Sigmoid colon (tissue), 7 donors: ENCODE data around the gene VHLL. TPM values are rescaled to one million over a fixed set of nuclear protein-coding genes. Genes with fewer than 3 reads are reported as not detected.

Source experiments
- DNase-seq: peaks from one replicate; pipeline ENCODE4 v3.0.0-alpha.2; 2019
- H3K27ac ChIP-seq, 4 donors: fragments of 200-600 bp; sonication (generic); one replicate each; pipeline ENCODE4 v1.5.1; 2016 to 2019; ENCODE audit warnings: mild to moderate bottlenecking in 1 of 4
- H3K27me3 ChIP-seq, 3 donors: fragments of 200-600 bp; sonication (generic); one replicate each; pipeline ENCODE4 v1.5.1; 2019; ENCODE audit warnings: mild to moderate bottlenecking in 1 of 3
- H3K36me3 ChIP-seq, 4 donors: fragments of 200-600 bp; sonication (generic); one replicate each; pipeline ENCODE4 v1.5.1; 2016 to 2019
- H3K4me1 ChIP-seq, 4 donors: fragments of 200-600 bp; sonication (generic); one replicate each; pipeline ENCODE4 v1.5.1; 2017 to 2019
- H3K4me3 ChIP-seq, 4 donors: fragments of 200-600 bp; sonication (generic); one replicate each; pipeline ENCODE4 v1.5.1; 2017 to 2019; ENCODE audit warnings: mild to moderate bottlenecking in 2 of 4, moderate library complexity in 1 of 4
- H3K9me3 ChIP-seq, 4 donors: fragments of 200-600 bp in 3 of 4; sonication (generic) in 3 of 4; one replicate each; pipeline versions ENCODE4 v1.5.1 to v1.6.1; 2013 to 2019
- EP300 ChIP-seq, 4 donors: sonication (generic); formaldehyde crosslinking; IDR thresholded peaks; one replicate each; pipeline ENCODE4 v1.6.1; 2017; ENCODE audit warnings: antibody characterized with exemption in 4 of 4
- POLR2A ChIP-seq, 2 donors: fragments of 450-650 bp; IDR thresholded peaks; one replicate each; pipeline ENCODE4 v1.6.1; 2016; ENCODE audit warnings: antibody characterized with exemption in 2 of 2, mild to moderate bottlenecking in 2 of 2, moderate library complexity in 2 of 2
- POLR2AphosphoS5 ChIP-seq, 4 donors: sonication (generic); formaldehyde crosslinking; IDR thresholded peaks; one replicate each; pipeline ENCODE4 v1.6.1; 2017; ENCODE audit warnings: antibody characterized with exemption in 4 of 4
- WGBS, 2 donors: extraction: QIAGEN DNeasy Blood & Tissue Kit; methylation state at CpG; one replicate each; pipeline ENCODE4 v1.1.7; 2013; 5-methylcytosine and 5-hydroxymethylcytosine counted together
- intact Hi-C: fragments of 100-400 bp; cut with DNase I; formaldehyde crosslinking; loops from one replicate; pipeline ENCODE4 v1.15.1; 2023
- polyA plus RNA-seq, 3 donors: library from polyadenylated mRNA; stranded (reverse); fragments of 200-250 nt; gene quantifications; one replicate each; pipeline ENCODE4 v1.2.3, GENCODE V29; 2013
- total RNA-seq, 4 donors: library from RNA; depleted of rRNA; stranded (reverse); fragments of >200 nt; gene quantifications; one replicate each; pipeline ENCODE4 v1.1.0, GENCODE V29; 2016
- TF ChIP-seq, protein P1 (sequence below), 4 experiments: fragments of 450-650 bp in 3 of 4; fragments of 200-600 bp in 1 of 4; IDR thresholded peaks; one replicate each; pipeline ENCODE4 v1.5.1; 2016 to 2019; ENCODE audit warnings: antibody characterized with exemption in 4 of 4, mild to moderate bottlenecking in 3 of 4, moderate library complexity in 2 of 4
- donor health status: healthy with polysubstance abuse.
- donor health status: Bipolar disorder and iron deficiency.
- donor health status: healthy.

The VHLL gene
- total and polyA plus RNA-seq, 7 donors = not detected

DNA sequence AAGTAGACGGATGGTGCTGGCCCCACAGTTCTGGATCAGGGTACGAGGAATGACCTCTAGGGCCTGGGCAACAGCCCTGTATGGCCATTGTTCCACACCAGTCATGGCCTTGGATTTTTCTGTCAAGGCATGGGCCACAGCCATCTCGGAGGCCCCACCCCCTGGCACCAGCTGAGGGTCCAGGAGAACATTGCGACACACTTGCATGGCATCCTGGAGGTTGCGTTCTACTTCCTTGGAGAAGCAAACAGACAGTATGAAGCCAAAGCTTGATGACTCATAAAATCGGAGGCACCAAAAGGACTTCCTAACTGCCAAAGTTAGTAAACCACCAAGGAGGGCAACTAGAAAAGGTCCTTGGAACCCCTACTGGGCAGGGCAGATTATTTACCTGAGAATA, 11.9 kb upstream of the VHLL start:
- H3K27ac ChIP-seq = no peak overlapping the region
- peaks cover 42 to 98% (median 73%) of the 10 kb centered on the region in 4 donors for H3K36me3 ChIP-seq
- intact Hi-C loops = no loop called here
- no peak overlapping the region for H3K4me3 ChIP-seq
- TF ChIP-seq, protein P1, sequence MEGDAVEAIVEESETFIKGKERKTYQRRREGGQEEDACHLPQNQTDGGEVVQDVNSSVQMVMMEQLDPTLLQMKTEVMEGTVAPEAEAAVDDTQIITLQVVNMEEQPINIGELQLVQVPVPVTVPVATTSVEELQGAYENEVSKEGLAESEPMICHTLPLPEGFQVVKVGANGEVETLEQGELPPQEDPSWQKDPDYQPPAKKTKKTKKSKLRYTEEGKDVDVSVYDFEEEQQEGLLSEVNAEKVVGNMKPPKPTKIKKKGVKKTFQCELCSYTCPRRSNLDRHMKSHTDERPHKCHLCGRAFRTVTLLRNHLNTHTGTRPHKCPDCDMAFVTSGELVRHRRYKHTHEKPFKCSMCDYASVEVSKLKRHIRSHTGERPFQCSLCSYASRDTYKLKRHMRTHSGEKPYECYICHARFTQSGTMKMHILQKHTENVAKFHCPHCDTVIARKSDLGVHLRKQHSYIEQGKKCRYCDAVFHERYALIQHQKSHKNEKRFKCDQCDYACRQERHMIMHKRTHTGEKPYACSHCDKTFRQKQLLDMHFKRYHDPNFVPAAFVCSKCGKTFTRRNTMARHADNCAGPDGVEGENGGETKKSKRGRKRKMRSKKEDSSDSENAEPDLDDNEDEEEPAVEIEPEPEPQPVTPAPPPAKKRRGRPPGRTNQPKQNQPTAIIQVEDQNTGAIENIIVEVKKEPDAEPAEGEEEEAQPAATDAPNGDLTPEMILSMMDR (IDR thresholded peaks at IDR 0.05) = no peak
- no peak for TF ChIP-seq POLR2AphosphoS5 (IDR thresholded peaks at IDR 0.05)
- no peak for TF ChIP-seq EP300 (IDR thresholded peaks at IDR 0.05)
- TF ChIP-seq POLR2A (IDR thresholded peaks at IDR 0.05) = no peak
- no peaks in the 10 kb centered on the region for H3K9me3 ChIP-seq
- 52 to 81% methylated on average over 6 of the region's 6 CpGs for WGBS, 2 donors
- no peaks in the 10 kb centered on the region for H3K4me1 ChIP-seq
- peak; percentile 48 for DNase-seq
- no peaks in the 10 kb centered on the region for H3K27me3 ChIP-seq

DNA sequence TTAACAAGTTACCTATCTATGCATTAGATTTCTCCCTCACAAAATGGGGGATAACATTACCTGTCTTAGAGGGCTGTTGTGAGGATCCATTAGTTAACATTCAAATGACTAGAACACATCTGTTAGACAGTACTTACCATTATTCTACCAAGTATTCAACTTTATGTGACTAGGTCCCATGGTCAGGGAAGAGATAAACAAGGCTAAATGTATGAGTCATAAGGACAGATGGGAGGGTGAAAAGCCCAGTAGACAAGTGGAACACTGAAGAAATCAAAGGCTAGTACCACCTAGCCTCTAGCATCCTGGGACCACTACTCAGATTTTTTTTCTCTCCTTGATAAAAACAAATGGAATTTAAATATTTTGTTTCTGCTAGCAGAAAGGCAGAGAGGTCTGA, 9.0 kb upstream of the VHLL start:
- TF ChIP-seq, protein P1 (IDR thresholded peaks at IDR 0.05) = peak in 1 of 4 experiments; percentile 10
- no peak for TF ChIP-seq POLR2A (IDR thresholded peaks at IDR 0.05)
- Histone ChIP-seq H3K36me3 (peaks cover 34 to 92% (median 55%) of the 10 kb centered on the region in 4 donors), H3K27ac (no peak overlapping the region)

DNA sequence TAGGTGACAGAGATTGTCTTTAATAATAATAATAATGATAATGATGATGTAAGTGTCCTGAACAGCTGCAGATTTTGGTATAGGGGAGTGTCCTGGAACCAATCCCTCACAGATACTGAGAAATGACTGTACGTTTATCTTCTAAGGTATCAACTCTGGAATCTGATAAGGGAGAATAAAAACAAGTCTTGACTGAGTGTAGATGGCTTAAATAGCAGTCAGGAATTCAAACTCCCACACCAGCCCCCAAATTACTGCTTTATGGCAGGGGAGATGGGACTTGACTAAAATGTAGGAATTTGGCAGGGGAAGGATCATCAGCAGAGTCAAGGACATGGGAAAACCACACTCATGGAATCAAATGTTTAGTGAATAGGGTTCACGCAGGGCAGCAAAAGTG, 6.1 kb upstream of the VHLL start:
- Histone ChIP-seq H3K27me3 (no peaks in the 10 kb centered on the region), H3K36me3 (peaks cover 17 to 64% (median 29%) of the 10 kb centered on the region in 4 donors), H3K27ac (no peak overlapping the region), H3K9me3 (no peaks in the 10 kb centered on the region), H3K4me3 (no peak overlapping the region), H3K4me1 (no peaks in the 10 kb centered on the region)
- intact Hi-C loops = no loop called here
- WGBS, 2 donors = 77 to 86% methylated on average over 2 of the region's 2 CpGs
- TF ChIP-seq EP300 (IDR thresholded peaks at IDR 0.05) (no peak), POLR2A (IDR thresholded peaks at IDR 0.05) (no peak), POLR2AphosphoS5 (IDR thresholded peaks at IDR 0.05) (no peak)
- TF ChIP-seq, protein P1 (IDR thresholded peaks at IDR 0.05) = no peak
- no peak for DNase-seq

More for the DNA sequence above, 9.0 kb upstream of the VHLL start:
- Histone ChIP-seq H3K9me3 (no peaks in the 10 kb centered on the region), H3K4me1 (no peaks in the 10 kb centered on the region), H3K27me3 (no peaks in the 10 kb centered on the region), H3K4me3 (no peak overlapping the region)
- no peak for DNase-seq
- intact Hi-C loops = no loop called here

DNA sequence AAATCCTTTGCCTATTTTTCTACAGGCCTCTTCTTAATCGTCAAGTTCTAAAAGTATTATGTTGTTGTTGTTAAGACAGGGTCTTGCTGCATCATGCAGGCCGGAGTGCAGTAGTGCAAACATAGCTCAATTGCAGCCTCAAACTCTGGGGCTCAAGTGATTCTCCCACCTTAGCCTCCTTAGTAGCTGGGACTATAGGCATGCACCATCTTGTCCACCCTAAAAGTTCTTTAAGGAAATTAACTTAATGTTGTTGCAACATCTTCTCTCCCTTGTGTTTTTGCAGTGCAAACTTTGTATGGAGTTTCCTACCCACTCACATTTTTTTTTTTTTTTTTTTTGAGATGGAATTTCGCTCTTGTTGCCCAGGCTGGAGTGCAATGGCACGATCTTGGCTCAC, 4.1 kb upstream of the VHLL start:
- TF ChIP-seq POLR2A (IDR thresholded peaks at IDR 0.05) (no peak), POLR2AphosphoS5 (IDR thresholded peaks at IDR 0.05) (no peak), EP300 (IDR thresholded peaks at IDR 0.05) (no peak)
- TF ChIP-seq, protein P1 (IDR thresholded peaks at IDR 0.05) = no peak
- Histone ChIP-seq H3K4me3 (no peak overlapping the region), H3K4me1 (no peaks in the 10 kb centered on the region), H3K27ac (no peak overlapping the region), H3K36me3 (peaks cover 0 to 44% (median 10%) of the 10 kb centered on the region in 4 donors), H3K27me3 (no peaks in the 10 kb centered on the region), H3K9me3 (no peaks in the 10 kb centered on the region)
- no peak for DNase-seq
- intact Hi-C loops = no loop called here
- WGBS, 2 donors = 93 to 95% methylated on average over 3 to 4 of the region's 4 CpGs

DNA sequence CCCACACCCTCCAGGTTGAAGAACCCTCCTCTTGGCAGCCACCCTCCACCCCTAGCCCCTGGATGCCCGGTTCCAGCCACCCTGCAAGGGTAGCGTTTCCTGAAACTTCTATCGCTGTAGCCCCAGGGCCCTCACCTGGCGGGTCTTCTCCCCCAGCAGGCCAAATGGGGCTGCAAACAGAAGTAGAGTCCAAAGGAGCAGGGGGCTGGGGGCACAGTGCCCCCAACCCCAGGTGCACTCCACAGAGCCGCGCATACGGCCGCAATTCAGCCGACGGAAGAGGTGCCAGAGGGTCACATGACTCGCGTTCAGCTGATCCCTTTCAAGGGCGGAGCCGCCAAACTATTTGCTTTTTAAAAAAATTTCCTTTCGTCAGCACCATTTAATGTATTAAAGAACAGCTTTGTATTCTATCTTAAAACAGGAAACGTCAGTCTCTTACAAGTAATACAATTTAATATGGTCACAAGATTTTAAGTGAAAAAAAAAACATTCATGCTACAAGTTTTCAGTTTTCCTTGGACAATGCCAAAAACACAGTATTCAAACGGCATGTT, 3.6 kb downstream of the VHLL start, which contains the start of gene GLMP:
GLMP (minus strand) TSS at position 289 of the 557 bp plus-strand sequence; CDS start at position 255, 34 bp downstream.
- DNase-seq = peak; percentile 87
- peak within 1 kb of the TSS; percentile 68 to 75 (median 73) for H3K27ac ChIP-seq
- H3K9me3 ChIP-seq = no peaks in the 10 kb centered on the region
- H3K27me3 ChIP-seq = no peaks in the 10 kb centered on the region
- H3K36me3 ChIP-seq = no peaks in the 10 kb centered on the region
- peak within 1 kb of the TSS; percentile 63 to 73 (median 70) for H3K4me3 ChIP-seq
- 0 to 1% methylated on average over 17 of the region's 17 CpGs for WGBS, 2 donors
- TF ChIP-seq POLR2AphosphoS5 (IDR thresholded peaks at IDR 0.05) (peak in 3 of 4 donors; percentile 45 to 56 (median 46)), POLR2A (IDR thresholded peaks at IDR 0.05) (no peak)
- H3K4me1 ChIP-seq = peaks cover 0 to 43% (median 34%) of the 10 kb centered on the region in 4 donors
- intact Hi-C loops = no loop called here
